Hematopoietic multipotent progenitor cell (in vitro differentiated cells): ENCODE measurements around the gene MOV10. TPM values are rescaled to one million over a fixed set of nuclear protein-coding genes. Genes with fewer than 3 reads are reported as not detected.
"Not testable (repeated sequence)": the region's sequence is repeated elsewhere in the genome, so short reads cannot be mapped to it uniquely, and the experiment has no call there.

Source experiments
- DNase-seq, 3 donors: peaks; one replicate each; pipeline ENCODE4 v3.0.0-alpha.2; 2011 to 2015; ENCODE audit warnings: low read depth in 2 of 3, low spot score in 2 of 3
- total RNA-seq: library from RNA; depleted of rRNA; stranded (reverse); fragments of >200 nt; gene quantifications from one replicate; pipeline ENCODE4 v1.2.3, GENCODE V29; 2012

MOV10 gene
- total RNA-seq, 1 donor, result 70.8 TPM

DNA sequence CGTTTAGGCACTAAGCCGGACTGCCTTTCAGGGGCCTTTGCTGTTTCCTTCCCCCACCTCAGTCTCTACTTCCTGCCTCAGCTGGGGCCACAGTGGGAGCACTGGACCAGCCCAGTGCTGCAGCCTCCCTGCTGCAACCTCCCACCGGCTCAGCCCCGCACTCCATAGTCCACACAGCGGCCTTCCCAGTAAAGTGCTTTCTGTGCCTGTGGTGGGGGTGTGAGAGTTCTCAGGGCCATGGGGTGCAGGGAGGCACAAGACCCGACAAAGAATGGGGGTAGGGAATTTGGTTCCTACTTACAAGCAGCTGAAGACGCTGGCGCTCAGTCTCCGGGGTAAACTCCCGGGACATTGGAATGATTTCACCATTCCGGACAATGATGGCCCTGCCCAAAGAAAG is 37.2 kb downstream of the MOV10 start:
- no peak for DNase-seq

DNA sequence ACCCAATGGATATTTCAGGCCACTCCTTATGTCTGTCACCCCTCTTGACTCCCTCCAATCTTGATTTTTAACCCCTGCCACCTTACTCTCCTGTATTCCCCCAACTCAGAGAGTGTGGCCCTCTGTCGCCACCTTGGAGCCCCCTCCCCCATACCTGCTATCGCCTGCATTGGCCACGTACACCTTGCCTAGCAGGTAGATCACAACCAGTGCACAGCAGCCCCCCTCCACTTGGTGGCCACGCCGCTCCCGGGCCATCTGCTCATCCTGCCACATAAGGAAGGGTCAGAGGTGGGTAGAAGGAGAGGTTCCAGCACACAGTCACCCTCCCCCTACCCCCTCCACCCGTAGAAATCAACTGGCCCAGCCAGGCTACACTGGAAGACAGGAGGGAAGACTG is 37.7 kb downstream of the MOV10 start:
- DNase-seq, result no peak

DNA sequence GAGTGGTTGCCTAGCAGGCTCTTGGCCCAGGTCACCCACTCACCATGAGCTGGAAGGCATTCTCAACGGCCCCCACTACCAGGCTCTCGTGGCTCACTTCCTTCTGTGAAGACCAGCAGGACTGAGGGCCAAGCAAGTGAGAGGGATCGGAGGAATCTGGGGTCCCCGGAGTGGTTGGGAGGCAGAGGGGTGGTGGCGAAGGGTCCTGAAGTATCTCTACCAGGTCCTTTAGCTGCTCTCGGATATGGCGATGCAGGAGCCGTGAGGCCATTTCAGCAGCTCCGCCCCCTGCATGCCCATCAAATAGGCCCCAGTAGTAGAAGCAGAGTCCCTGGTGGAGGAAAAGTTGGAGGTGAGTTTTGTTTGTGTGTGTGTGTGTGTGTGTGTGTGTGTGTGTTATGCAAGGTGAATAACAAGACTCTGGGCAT is 38.3 kb downstream of the MOV10 start:
- DNase-seq, result no peak

DNA sequence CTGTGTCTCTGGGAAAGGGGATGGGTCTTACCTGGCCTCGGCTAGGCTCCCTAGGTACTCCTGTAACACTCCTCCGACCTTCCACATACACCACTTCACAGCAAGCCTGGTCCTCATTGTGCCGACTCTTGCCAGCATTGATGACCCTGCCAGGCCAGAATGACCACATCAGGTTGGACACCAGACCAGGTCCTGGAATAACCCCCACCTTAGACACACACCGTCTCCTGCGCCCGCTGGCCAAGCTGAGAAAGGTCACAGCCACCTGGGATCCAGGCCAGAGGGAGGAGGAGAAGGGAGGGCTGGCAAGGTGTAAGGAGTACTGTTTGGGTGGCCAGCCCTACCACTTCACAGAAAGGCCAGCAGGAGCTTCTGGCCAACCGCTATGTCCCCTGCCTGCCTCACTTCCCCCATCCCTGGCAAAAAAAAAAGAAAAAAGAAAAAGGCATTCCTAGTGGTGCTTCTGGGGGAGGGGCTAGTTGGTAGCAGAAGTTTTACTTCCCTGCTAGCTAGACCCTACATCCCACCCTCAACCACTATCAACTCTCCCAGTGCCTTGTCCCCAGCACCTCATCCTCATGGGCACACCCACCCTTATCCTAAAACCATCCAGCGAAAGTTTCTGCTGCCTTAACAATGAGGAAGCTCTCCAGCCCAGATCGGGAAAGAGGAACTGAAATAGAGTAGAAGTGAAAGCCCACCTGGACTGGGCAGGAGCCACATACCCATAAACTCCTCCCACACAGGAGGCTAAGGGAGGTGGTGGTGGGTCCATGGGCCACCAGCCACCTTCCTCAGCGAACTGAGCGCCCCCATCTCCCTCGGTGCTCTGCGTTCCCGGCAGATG is 39.2 kb downstream of the MOV10 start:
- peak in 2 of 3 donors; percentile 49 to 65 for DNase-seq

DNA sequence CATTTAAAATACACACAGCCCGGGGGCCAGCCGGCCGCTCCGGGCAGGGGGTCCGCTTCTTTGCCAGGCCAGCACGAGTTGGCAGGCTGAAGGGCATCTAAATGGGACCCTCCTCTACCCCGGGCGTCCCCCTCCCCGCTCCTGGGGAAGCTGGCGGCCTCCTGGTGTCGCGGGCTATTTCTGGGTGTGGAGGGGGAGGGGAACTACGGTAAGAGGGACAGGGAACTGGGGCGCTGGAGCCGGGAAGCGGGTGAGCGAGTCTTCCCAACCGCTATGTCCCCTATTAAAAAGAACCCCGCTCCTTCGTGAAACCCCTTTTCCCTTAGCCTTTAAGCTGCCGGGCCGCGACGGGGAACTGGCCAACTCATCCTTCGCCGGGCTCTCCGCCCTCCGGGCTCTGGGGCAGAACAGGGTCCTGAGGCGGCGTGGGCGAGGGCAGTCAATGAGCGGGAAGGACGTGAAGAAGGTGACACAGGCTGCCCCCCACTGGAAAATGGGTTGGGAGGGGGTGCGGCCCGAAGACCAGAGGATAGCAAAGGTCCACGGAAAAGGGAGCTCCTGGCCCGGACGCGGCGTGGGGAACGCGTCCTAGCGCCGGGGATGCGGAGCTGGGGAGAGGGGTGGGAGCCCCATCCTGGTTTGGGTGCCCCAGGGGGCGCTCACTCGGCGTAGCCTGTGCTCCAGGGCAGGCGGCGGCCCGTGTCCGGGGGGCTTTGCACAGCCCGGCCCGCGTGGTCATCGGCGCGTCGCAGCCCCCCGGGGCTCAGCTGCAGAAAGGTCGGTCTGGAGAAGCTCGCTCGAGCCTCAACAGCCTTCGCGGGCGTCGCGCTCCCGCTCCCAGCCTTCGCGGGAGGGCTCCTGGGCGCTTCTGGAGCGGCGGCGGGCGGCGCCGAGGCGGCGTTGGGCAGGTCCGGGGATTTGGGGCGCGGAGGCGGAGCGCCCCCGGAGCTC is 40.1 kb downstream of the MOV10 start:
- peak in 1 of 3 donors; percentile 9 for DNase-seq

DNA sequence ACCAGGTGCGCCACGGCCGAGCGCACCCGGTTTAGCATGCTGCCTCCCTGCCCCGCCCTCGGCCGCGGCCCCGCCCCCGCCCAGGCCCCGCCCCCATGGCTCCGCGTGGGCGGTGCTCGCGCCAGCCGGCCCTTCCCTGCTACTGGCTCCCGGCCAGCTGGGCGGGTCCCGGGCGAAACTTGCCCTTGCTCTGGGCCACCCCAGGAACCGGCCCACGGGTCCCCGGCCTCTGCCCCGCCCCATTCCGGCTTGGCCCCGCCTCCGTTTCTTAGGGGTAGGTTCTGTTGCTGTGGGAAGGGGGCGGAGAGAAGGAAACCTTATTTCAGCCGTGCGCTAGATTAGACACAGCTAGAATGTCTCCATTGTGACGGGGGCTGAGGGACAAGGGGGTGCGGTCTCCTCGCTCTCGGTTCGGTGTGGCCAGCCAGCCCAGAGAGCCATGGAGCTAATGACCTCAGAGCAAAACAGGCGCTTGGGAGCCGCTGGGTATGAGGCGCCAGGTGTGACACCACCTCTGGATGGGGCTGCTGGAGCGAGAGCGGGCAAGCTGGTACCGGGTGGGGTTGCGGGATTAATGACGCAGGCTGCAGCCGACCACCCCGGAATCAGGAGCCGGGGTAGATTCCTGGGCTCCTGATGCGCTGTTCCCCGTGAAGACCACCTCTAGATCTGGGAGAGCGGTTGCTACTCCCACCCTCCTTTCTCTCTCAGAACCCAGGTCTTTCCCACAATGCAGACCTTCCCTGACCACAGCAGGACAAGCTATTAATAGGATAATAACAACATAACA is 41.0 kb downstream of the MOV10 start, which contains the start of gene PPM1J:
PPM1J (minus strand) TSS at position 69 of the 790 bp plus-strand sequence; CDS start at position 38, 31 bp downstream.
- DNase-seq, result peak; percentile 81 to 95 (median 95)

DNA sequence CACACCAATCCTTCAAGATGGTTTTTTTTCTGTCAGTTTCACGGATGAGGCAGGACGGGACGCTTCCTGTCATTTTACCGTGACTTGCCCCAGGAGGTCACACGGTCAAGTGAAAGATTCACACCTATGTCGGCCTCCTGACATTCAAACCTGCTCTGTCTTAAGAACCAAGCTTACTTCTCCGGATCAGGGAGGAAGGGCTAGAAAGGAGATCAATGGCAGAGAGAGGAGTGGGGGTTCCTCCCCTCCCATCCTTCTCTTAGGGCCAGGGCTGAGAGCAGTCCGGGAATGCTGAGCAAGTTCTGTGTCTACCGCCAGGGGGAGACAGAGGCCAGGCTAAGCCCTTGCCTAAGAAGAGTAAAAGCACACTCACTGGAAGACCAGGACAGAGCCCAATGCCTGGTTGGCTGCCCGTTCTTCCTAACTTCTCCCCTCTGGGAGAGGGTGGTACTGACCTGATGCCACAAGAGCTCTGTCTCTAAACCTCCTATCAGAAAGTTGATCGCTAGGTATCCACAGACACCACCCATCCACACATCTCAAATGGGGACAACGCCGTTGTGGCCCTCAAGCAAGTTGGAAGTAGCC is 41.8 kb downstream of the MOV10 start:
- DNase-seq, result peak; percentile 63 to 85 (median 81)

DNA sequence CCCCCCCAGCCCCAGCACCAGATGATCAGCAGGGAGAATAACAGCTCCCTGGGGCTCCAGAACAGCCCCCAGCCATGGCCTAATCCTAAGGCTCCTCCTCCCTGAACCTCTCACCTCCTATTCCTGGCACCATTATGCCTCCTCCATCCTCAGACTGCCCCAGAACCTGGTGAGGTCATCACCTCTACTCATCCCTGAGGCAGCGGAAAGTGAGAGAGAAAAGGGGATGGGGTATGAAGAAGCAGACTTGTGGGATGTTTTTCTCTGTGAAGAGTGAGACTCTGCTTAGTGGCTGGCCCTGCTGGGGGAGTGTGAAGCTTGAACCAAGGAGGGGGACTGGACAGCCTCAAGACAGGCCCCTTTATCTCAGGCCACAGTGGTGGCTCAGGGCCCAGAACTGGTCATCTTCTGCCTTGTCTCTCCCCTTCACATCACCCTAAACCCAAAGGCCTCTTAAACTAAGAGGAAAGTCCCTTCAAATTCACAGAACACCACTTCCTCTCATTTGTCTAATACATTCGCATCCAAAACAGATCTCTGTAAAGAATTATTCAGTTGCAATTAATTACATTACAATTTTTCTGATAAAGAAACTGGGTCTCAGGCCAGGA is 42.9 kb downstream of the MOV10 start:
- no peak for DNase-seq

DNA sequence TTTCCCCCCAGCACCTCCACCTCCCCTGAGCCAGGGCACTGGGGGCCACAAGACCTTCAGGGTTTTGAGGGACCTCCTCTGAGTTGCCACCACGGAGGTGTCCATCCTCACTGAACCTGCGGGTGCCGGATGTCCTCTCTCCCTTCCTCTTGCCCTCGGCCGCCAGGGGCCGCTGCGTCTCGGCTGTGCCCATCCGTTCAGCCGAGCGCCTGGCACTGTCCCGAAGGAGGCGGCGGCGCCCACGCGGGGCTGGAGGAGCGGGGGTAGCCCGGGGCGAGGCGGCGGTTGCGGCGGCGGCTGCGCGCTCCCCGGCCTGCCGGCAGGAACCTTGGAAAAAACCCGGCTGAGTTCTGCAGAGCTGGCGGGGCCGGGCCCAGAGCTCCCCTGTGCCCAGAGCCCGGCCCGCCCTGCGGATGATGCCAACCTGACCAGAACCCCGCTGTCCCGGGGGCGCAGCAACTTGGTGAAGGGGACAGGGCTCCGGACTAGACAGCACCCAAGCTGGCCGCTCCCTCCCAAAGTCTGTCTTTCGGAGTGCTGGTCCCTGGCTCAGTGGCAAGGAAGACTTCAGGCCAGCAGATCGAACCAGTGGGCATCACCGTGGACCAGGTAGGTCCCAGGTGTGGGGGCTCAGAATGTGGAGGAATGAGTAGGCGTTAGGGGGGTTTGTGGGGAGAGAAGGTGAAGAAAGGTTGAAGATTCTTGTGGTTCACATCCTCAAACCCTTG is 44.4 kb downstream of the MOV10 start:
- peak in 2 of 3 donors; percentile 77 to 78 for DNase-seq

DNA sequence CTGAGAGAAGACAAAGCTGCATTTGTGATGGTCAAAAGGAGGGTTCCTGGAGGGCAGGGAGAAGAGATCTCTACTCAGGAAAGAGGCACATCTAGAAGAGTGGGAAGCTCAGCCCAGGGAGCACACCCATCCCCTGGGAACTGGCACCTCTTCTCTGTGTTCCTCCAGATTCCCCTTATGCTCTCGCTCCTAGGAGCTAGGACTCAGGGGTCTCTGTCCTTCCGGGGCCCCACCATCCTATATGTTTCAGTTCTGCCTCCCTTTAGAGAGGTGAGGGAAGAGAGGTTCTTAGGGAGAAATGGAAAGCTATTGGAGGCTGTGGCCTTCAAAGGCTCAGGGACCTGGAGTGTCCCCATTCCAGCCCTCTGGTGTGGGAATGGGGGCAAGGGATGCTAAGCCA is 45.2 kb downstream of the MOV10 start:
- no peak for DNase-seq

DNA sequence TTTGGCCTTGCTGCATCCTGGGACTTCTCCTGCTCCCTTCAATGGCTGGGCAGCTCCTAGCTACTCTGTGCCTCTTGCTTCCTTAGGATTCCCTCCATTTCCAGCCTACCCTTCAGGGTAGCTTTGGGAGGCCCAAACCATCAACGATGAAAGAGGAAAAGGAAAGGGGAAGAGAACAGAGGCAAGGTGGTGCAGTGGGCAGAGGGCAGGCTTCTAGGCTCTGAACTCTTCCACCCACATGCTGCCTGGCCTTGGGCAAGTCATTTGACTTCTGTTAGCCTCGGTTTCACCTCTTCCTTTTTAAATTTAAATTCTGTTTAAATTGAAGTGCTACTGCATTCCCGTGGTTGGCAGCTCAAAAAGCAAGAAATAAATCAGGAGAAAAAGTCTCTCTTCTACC is 46.3 kb downstream of the MOV10 start:
- no peak for DNase-seq

DNA sequence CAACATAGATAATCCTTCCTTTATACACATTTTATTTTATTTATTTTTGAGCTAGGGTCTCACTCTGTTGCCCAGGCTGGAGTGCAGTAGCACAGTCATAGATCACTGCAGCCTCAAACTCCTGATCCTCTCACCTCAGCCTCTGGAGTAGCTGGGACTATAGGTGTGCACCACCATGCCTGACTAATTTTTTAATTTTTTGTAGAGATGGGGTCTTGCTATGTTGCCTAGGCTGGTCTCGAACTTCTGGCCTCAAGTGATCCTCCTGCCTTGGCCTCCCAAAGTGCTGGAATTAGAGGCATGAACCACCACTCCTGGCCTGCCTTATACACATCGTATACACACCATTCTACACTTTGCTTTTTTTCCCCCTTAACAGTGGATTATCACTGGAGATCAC is 46.8 kb downstream of the MOV10 start:
- DNase-seq, result not testable (repeated sequence)

DNA sequence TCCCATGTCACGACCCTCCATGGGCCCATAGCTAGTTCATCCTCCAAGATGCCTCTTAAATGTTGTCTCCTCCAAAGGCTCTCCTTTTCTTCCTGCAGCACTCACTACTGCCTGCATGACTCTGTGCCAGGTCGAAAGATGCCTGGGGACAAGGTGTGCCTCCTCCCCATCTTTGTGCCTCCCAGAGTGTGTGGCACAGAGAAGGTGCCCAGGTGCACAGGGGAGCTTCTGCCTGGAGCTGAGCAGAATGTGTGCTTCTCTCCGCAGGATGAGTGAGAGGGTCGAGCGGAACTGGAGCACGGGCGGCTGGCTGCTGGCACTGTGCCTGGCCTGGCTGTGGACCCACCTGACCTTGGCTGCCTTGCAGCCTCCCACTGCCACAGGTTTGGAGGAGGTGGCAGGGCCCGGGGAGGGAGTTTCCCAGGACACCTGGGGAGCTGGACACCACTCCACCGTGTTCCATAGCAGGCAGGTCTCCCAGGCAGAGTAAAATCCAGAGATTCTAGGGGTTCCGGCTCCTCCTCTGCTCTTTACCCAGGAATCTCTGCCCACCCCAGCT is 47.6 kb downstream of the MOV10 start:
- no peak for DNase-seq

DNA sequence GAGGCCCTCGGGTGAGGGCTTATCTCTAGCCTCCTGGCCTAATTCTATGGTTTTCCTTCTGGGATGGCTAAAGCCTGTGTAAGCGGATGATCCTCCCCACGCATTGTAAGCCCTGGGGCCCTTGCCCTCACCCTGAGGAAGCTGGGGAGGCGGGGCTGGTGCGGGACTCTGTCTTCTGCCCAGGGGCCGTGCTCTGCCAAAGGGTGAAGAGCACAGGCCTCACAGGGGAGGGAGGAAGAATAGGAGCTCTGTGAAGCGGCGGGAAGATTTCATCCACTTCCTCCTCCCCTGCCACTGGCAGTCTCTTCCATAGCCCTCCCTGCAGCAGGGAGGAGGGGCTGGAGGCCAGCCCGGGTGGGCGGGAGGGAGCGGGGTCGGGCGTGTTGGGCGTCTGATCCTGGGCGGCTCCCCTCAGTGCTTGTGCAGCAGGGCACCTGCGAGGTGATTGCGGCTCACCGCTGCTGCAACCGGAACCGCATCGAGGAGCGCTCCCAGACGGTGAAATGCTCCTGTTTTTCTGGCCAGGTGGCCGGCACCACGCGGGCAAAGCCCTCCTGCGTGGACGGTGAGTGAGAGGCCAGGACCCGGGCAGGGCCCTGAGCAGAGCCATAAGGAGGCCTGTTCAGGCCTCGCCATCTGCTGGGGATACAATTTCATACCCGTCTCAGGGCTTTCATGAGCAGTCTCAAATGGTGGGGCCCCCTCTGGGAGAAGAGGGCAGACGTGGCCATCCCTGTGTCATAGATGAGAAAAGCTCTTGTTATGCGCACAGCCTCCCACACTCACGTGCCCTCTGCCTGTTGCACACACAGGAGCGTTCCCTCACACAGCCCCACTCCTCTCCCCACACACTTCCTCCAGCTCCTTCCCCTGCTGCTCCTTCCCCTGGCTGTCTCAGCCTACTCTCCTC is 48.4 kb downstream of the MOV10 start:
- DNase-seq, result peak in 1 of 3 donors; percentile 38

DNA sequence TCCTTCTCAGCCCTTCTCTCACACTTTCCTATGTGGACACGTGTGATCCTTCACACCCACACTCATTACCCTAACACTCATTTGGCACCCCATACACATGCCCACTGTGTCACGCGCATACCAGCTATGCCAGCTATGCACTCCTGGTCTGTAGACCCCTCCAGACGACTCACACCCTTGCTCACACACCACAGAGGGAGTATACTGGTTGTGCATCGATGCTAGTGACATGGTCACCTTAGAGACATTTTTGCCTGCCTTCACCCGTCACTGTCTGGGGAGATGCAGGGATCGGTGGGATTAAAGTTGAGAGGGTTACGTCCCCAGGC is 49.0 kb downstream of the MOV10 start:
- DNase-seq, result no peak

DNA sequence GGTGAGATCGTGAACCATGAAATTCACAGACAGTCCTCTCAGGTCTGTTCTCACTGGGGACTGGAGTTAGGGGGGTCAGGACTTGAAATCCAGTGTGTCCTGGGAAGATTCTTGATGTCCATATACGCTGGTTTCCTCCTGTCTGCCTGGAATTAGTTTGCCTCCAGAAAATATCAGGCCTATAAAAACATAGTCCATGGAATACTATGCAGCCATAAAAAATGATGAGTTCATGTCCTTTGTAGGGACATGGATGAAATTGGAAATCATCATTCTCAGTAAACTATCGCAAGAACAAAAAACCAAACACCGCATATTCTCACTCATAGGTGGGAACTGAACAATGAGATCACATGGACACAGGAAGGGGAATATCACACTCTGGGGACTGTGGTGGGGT is 49.8 kb downstream of the MOV10 start:
- not testable (repeated sequence) for DNase-seq

DNA sequence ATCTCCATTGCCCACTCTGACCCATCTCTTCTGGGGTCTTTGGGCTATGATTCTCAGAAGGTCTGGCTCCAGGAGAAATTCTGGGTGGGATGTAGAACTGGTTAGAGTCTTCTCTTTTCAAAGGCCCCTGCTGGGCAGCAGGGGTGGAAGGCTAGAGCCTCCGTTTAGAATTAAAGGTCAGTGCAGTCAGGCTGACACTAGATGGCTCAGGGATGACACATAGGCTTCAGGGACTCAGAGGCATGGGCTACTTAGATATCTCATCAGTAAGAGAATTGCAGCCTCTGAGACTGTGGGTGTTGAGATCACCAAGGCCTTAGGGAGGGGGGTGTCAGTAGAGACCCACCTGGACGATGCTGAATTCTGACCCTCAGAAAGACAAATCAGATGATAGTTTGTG is 53.3 kb downstream of the MOV10 start:
- DNase-seq, result no peak
